HG02943 (cell line): ENCODE data around the gene HERC3.

Experiments used
- ATAC-seq: cut with Tn5 transposase; IDR thresholded peaks from one replicate; pipeline ENCODE4 v1.9.1; 2021; ENCODE audit warnings: mild to moderate bottlenecking, low read depth, moderate library complexity; ENCODE audit not compliant: unreplicated experiment

HERC3 gene

DNA sequence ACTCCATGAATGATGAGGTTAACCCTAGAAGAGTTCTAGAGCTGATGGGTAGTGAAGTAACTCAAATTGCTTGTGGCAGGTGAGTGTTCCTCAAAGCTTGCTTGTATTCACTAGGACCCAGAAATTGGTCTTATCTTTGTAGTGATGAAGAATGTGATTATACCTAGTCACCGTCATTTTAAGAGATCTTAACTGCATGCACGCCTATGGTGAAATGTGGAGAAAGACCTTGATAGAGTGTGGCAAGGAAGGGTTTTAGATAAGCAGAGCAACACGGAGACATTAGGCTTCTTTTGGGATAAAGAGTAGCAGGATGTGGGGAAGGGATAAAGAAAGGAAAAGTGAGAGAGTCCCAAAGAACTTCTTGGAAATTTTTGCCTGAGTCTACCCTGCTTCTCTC is 62.9 kb downstream of the HERC3 start:
- ATAC-seq: no peak

DNA sequence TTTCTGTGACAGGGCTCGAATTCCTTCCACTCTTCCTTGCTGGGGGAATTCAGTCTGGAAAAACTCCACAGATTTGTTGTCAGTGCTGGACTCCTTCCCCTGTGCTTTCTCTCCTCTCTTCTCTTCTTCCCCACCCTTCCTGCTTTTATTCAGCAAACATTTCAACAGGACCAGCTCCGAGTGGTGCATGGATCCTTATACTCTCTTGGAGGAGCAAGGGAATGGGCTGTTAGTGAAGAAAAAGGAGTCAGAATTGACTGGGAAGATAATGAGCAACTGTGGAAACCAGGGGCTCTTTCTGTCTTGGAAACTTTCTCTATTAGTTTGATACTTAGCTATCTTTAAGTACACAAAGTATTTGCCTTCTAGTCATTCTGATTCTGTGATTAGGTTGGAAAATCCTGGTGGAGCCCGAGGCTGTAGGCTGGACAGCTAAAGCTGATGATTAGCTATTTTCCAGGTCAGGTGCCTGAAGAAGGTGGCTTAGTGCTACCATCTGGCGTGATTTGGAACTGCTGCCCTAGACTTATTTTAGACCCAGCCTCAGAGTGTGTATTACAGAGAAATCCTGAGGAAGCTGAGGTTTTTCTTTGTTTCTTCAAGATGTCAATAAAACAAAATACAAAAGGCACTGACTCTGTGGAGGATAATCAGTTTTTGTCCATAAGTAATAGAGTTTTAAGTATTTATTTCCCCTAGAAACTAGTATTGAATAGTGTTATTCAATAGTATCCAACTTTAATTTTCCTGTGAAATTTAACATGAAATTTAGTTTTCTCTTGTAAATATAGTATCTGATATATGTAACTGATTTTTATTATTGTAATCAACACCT is 67.0 kb downstream of the HERC3 start:
- ATAC-seq: peak; percentile 81

DNA sequence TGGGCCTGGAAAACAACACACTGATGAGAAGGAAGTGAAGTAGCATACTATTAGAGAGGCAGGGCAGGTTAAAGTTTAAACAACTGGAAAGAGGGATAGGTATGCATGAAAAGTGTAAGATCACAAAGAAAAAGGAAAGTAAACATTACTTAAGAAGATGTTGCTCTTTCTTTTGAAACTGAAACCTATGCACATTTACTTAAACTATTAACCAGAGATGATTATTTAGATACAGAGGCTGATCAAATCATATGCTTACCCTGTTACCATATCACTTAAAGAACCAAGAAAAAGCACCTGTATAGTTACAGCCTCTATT is 67.6 kb downstream of the HERC3 start:
- ATAC-seq: no peak

- no peak for ATAC-seq
Observed at GRCh38 chr4:88660446-88661294, 68.4 kb downstream of the HERC3 start.

GRCh38 chr4:88661739-88662138 is 69.5 kb downstream of the HERC3 start:
- ATAC-seq: no peak

DNA sequence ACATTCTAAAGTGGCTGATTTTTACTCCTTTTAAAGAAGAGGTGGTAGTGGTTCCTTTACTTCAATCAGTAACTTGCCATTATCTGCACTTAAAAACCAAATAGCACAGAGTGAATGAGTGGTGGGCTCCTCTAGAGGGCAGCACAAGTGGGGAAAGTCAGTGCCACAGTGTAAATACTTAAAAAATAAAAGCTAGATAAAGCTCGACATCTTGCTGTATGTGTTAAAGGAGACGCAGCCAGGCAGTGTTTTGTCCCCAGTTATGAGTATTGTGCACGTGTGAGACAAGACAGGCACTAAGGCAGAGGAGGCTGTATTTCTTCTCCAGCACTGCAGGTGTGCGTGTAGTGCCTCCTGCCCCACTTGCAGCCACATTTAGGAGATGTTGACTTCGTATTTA is 80.7 kb downstream of the HERC3 start:
- ATAC-seq: no peak

DNA sequence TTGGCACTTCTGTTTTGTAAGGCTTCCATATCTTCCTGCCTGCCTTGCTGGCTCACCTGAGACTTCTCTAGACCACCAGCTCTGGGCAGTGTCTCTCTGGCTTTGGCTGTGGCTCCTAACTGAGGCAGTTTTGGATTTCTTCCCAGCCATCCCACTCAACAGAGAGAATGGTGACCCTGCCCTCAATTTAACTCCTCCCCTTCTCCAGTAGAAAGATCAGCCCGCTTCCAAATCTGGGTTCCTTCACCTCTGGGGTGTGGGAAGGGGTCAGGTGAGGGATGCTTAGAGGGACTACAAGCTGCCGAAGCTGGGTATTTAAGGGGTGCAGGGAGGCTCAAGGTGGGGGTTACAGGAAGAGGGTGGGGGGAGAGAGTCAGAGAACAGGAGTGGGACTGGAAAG is 81.6 kb downstream of the HERC3 start:
- no peak for ATAC-seq

GRCh38 chr4:88674565-88674964 is 82.3 kb downstream of the HERC3 start:
- no peak for ATAC-seq

DNA sequence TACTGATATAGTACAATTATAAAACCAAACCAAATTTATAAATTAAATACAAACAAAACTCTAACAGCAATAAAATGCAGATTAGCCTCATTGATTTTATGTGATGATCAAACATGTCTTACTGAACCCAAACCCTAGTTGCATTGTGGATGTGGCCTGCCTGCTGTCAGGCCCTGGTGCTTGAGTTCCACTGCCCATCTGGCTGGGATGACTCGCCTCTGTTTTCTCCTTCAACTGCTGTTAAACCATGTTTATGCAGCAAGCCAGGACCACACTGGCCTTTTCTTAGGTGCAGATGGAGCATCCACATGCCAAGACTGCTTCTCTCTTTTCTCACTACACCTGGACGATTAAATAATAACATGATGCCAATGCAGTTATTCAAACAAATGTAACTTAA is 82.7 kb downstream of the HERC3 start:
- no peak for ATAC-seq

GRCh38 chr4:88675543-88675942 is 83.3 kb downstream of the HERC3 start:
- no peak for ATAC-seq

- ATAC-seq: no peak
Observed at GRCh38 chr4:88681209-88681608, 88.9 kb downstream of the HERC3 start.

- no peak for ATAC-seq
Observed at GRCh38 chr4:88690355-88690754, 98.1 kb downstream of the HERC3 start.

- no peak for ATAC-seq
Observed at GRCh38 chr4:88693792-88694191, 101.5 kb downstream of the HERC3 start.

GRCh38 chr4:88696630-88697029 is 104.3 kb downstream of the HERC3 start:
- no peak for ATAC-seq

- ATAC-seq: no peak
Observed at GRCh38 chr4:88697141-88697540, 104.9 kb downstream of the HERC3 start.

- peak; percentile 89 for ATAC-seq
Observed at GRCh38 chr4:88697588-88698329, 105.5 kb downstream of the HERC3 start, which contains the start of gene NAP1L5. Gene NAP1L5, minus strand, starts transcription at chr4:88697829. Its CDS starts 75 bp downstream, at chr4:88697754.

DNA sequence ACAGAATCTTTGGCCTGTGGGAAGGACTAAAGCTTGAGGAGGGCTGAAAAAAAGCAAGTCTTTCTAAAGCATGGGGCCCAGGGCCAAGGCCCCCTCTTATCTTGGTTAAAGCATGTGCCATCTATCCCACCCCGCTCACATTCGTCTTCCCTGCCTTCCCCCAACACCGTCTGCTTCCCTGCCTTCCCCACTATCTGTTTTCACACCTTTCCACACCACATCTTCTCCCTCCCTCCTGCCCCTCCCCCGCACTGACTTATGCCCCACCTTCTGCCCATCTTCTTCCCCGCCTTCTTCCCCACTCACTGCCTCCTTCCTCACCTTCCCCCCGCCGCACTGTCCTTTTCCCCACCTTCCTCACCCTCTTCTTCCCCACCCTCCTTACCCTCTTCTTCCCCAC is 106.2 kb downstream of the HERC3 start:
- ATAC-seq: no peak

GRCh38 chr4:88702782-88703181 is 110.5 kb downstream of the HERC3 start:
- no peak for ATAC-seq

DNA sequence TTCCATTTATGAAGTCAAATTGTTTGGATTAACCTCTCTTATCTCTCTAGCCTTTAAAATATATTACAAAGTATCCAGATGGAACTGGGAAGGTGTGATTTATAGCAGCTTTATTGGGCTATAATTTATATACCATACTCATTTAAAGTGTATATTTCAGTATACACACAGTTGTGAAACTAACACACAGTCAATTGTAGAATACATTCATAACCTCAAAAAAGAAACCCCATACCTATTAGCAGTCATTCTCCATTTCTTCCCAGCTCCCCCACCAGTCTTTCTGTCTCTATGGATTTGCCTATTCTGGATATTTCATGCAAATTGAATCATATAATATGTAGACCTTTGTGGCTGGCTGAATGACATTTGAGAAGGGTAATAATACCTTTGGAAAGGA is 112.9 kb downstream of the HERC3 start:
- no peak for ATAC-seq

GRCh38 chr4:88705805-88706492 is 113.7 kb downstream of the HERC3 start:
- no peak for ATAC-seq
